KMS-11 (cell line): ENCODE measurements around the gene MAP3K7CL.

Experiments used
- H2AFZ ChIP-seq: fragments of 200-600 bp; sonication (generic); 2 replicates; pipeline ENCODE4 v1.6.1; 2016; ENCODE audit warnings: antibody characterized with exemption, mixed run types, low read depth
- H3K27ac ChIP-seq: fragments of 200-600 bp; sonication (generic); 2 replicates; pipeline ENCODE4 v1.6.1; 2016; ENCODE audit warnings: mild to moderate bottlenecking, mixed run types
- H3K27me3 ChIP-seq: fragments of 200-600 bp; sonication (generic); 2 replicates; pipeline ENCODE4 v1.6.1; 2017; ENCODE audit warnings: mild to moderate bottlenecking, low read depth, mixed run types, moderate library complexity; ENCODE audit not compliant: insufficient read depth
- H3K36me3 ChIP-seq: fragments of 200-600 bp; sonication (generic); 2 replicates; pipeline ENCODE4 v1.6.1; 2017; ENCODE audit warnings: mild to moderate bottlenecking, mixed run types; ENCODE audit not compliant: insufficient read depth
- H3K4me1 ChIP-seq: fragments of 200-600 bp; sonication (generic); 2 replicates; pipeline ENCODE4 v1.6.1; 2016; ENCODE audit warnings: mild to moderate bottlenecking, low read depth, mixed run types; ENCODE audit not compliant: poor library complexity, severe bottlenecking
- H3K4me2 ChIP-seq: fragments of 200-600 bp; sonication (generic); 2 replicates; pipeline ENCODE4 v1.7.0; 2016; ENCODE audit warnings: mild to moderate bottlenecking, mixed run types
- H3K4me3 ChIP-seq: fragments of 200-600 bp; sonication (generic); IDR thresholded peaks from 2 replicates; pipeline ENCODE4 v1.6.1; 2017; ENCODE audit warnings: low read depth, low read length, mixed read lengths; ENCODE audit not compliant: insufficient read depth
- H3K79me2 ChIP-seq: fragments of 200-600 bp; sonication (generic); 2 replicates; pipeline ENCODE4 v1.6.1; 2016; ENCODE audit warnings: low read depth, mixed run types; ENCODE audit not compliant: insufficient read depth
- H3K9ac ChIP-seq: fragments of 200-600 bp; sonication (generic); 2 replicates; pipeline ENCODE4 v1.6.1; 2016; ENCODE audit warnings: mild to moderate bottlenecking, mixed run types
- H4K20me1 ChIP-seq: fragments of 200-600 bp; sonication (generic); 2 replicates; pipeline ENCODE4 v1.6.1; 2016; ENCODE audit warnings: mild to moderate bottlenecking, mixed run types; ENCODE audit not compliant: insufficient read depth
- CTCF ChIP-seq: fragments of 200-600 bp; sonication (generic); conservative IDR thresholded peaks from 2 replicates; pipeline ENCODE4 v1.6.1; 2017; ENCODE audit warnings: low read depth, mild to moderate bottlenecking, antibody characterized with exemption, low read length, moderate library complexity, mixed read lengths

Gene MAP3K7CL

GRCh38 chr21:29168891-29169315 is 38.5 kb downstream of the MAP3K7CL start:
- H3K36me3 ChIP-seq = no peaks in the 10 kb centered on the region
- H3K27ac ChIP-seq = no peak overlapping the region
- H3K9ac ChIP-seq = no peak overlapping the region
- no peaks in the 10 kb centered on the region for H4K20me1 ChIP-seq
- H3K4me2 ChIP-seq = no peak overlapping the region
- no peak overlapping the region for H3K4me3 ChIP-seq
- no peaks in the 10 kb centered on the region for H3K27me3 ChIP-seq
- peaks cover 2% of the 10 kb centered on the region for H3K4me1 ChIP-seq
- H2AFZ ChIP-seq = no peak overlapping the region
- H3K79me2 ChIP-seq = no peaks in the 10 kb centered on the region
- TF ChIP-seq CTCF = no peak

- no peak overlapping the region for H3K4me2 ChIP-seq
- TF ChIP-seq CTCF = no peak
- no peak overlapping the region for H2AFZ ChIP-seq
- H3K9ac ChIP-seq = no peak overlapping the region
- no peak overlapping the region for H3K4me3 ChIP-seq
- peaks cover 2% of the 10 kb centered on the region for H3K4me1 ChIP-seq
- no peaks in the 10 kb centered on the region for H3K27me3 ChIP-seq
- no peaks in the 10 kb centered on the region for H3K79me2 ChIP-seq
- no peak overlapping the region for H3K27ac ChIP-seq
- H3K36me3 ChIP-seq = no peaks in the 10 kb centered on the region
- H4K20me1 ChIP-seq = no peaks in the 10 kb centered on the region
These were observed 40.5 kb downstream of the MAP3K7CL start for GRCh38 chr21:29170944-29171343.

- Histone ChIP-seq H4K20me1 (no peaks in the 10 kb centered on the region), H3K36me3 (no peaks in the 10 kb centered on the region), H3K9ac (no peak overlapping the region), H3K27ac (no peak overlapping the region), H3K4me1 (peaks cover 2% of the 10 kb centered on the region), H3K4me2 (no peak overlapping the region), H3K4me3 (no peak overlapping the region), H2AFZ (no peak overlapping the region), H3K27me3 (no peaks in the 10 kb centered on the region), H3K79me2 (no peaks in the 10 kb centered on the region)
- no peak for TF ChIP-seq CTCF
These were observed 41.8 kb downstream of the MAP3K7CL start for GRCh38 chr21:29172282-29172681.

GRCh38 chr21:29174607-29175013 is 44.2 kb downstream of the MAP3K7CL start:
- H3K36me3 ChIP-seq = no peaks in the 10 kb centered on the region
- no peak overlapping the region for H3K9ac ChIP-seq
- H3K79me2 ChIP-seq = no peaks in the 10 kb centered on the region
- H3K4me3 ChIP-seq = no peak overlapping the region
- H3K4me2 ChIP-seq = no peak overlapping the region
- H3K27ac ChIP-seq = no peak overlapping the region
- no peak for TF ChIP-seq CTCF
- no peaks in the 10 kb centered on the region for H4K20me1 ChIP-seq
- H3K4me1 ChIP-seq = peaks cover 2% of the 10 kb centered on the region
- H3K27me3 ChIP-seq = no peaks in the 10 kb centered on the region
- no peak overlapping the region for H2AFZ ChIP-seq
